ENCODE results near the gene RNF214.
A peak's percentile ranks its signal among the peaks of the same experiment; 100 is the strongest.

The RNF214 gene

GRCh38 chr11:117287668-117288067 is 55.2 kb downstream of the RNF214 start:
- DNase-seq: no peak

GRCh38 chr11:117289795-117290194 is 57.3 kb downstream of the RNF214 start:
- DNase-seq: no peak

- no peak for DNase-seq
These were observed 58.4 kb downstream of the RNF214 start, which contains the start of gene BACE1-AS for GRCh38 chr11:117290809-117291396. BACE1-AS (plus strand) TSS chr11:117291346.

GRCh38 chr11:117292616-117293015 is 60.1 kb downstream of the RNF214 start:
- DNase-seq: no peak

GRCh38 chr11:117295438-117296137 is 63.1 kb downstream of the RNF214 start:
- no peak for DNase-seq

GRCh38 chr11:117296881-117297280 is 64.4 kb downstream of the RNF214 start:
- DNase-seq: no peak

- no peak for DNase-seq
These were observed 65.7 kb downstream of the RNF214 start for GRCh38 chr11:117298195-117298594.

- no peak for DNase-seq
These were observed 67.1 kb downstream of the RNF214 start for GRCh38 chr11:117299351-117300282.

- no peak for DNase-seq
These were observed 67.8 kb downstream of the RNF214 start for GRCh38 chr11:117300283-117300663.

- no peak for DNase-seq
These were observed 68.3 kb downstream of the RNF214 start for GRCh38 chr11:117300773-117301172.

- DNase-seq: no peak
These were observed 69.8 kb downstream of the RNF214 start for GRCh38 chr11:117302228-117302627.

- no peak for DNase-seq
These were observed 70.6 kb downstream of the RNF214 start for GRCh38 chr11:117303101-117303500.

- no peak for DNase-seq
These were observed 71.3 kb downstream of the RNF214 start for GRCh38 chr11:117303646-117304315.

GRCh38 chr11:117305145-117305544 is 72.7 kb downstream of the RNF214 start:
- no peak for DNase-seq

GRCh38 chr11:117309310-117309709 is 76.8 kb downstream of the RNF214 start:
- DNase-seq: no peak

GRCh38 chr11:117313091-117313490 is 80.6 kb downstream of the RNF214 start:
- peak; percentile 68 to 80 for DNase-seq

GRCh38 chr11:117313828-117314768 is 81.6 kb downstream of the RNF214 start:
- DNase-seq: no peak

- no peak for DNase-seq
These were observed 82.4 kb downstream of the RNF214 start for GRCh38 chr11:117314840-117315239.

GRCh38 chr11:117315285-117316196 is 83.1 kb downstream of the RNF214 start:
- DNase-seq: no peak

- DNase-seq: no peak
These were observed 83.9 kb downstream of the RNF214 start, which contains the start of gene BACE1 for GRCh38 chr11:117316197-117316961. BACE1 (minus strand) TSS chr11:117316256; CDS start chr11:117315795, 461 bp downstream.
